ENCODE measurements around the gene COA7.
"Not testable (repeated sequence)": the region's sequence is repeated elsewhere in the genome, so short reads cannot be mapped to it uniquely, and the experiment has no call there.

Gene COA7

GRCh38 chr1:52723260-52723659, 25.1 kb upstream of the COA7 start:
- H3K4me3 ChIP-seq (ENCODE audit: low read length): no peak overlapping the region
- no peak for TF ChIP-seq CTCF (conservative IDR thresholded peaks at IDR 0.05; ENCODE audit: low read length)
- no peak for DNase-seq (ENCODE audit: low read depth)

- not testable (repeated sequence) for H3K4me3 ChIP-seq (ENCODE audit: low read length); DNase-seq (ENCODE audit: low read depth)
These were observed 17.1 kb upstream of the COA7 start for GRCh38 chr1:52715296-52715695.

- H3K4me3 ChIP-seq (ENCODE audit: low read length): no peak overlapping the region
- no peak for DNase-seq (ENCODE audit: low read depth)
- TF ChIP-seq CTCF (conservative IDR thresholded peaks at IDR 0.05; ENCODE audit: low read length): no peak
These were observed 15.4 kb upstream of the COA7 start for GRCh38 chr1:52713590-52713989.

GRCh38 chr1:52709016-52709415, 10.9 kb upstream of the COA7 start:
- no peak overlapping the region for H3K4me3 ChIP-seq (ENCODE audit: low read length)
- peak; percentile 43 for DNase-seq (ENCODE audit: low read depth)
- no peak for TF ChIP-seq CTCF (conservative IDR thresholded peaks at IDR 0.05; ENCODE audit: low read length)

GRCh38 chr1:52707927-52708655, 9.9 kb upstream of the COA7 start:
- peak; percentile 91 for DNase-seq (ENCODE audit: low read depth)
- no peak for TF ChIP-seq CTCF (conservative IDR thresholded peaks at IDR 0.05; ENCODE audit: low read length)
- no peak overlapping the region for H3K4me3 ChIP-seq (ENCODE audit: low read length)

GRCh38 chr1:52706941-52707926, 9.1 kb upstream of the COA7 start:
- H3K4me3 ChIP-seq (ENCODE audit: low read length): no peak overlapping the region
- no peak for DNase-seq (ENCODE audit: low read depth)
- no peak for TF ChIP-seq CTCF (conservative IDR thresholded peaks at IDR 0.05; ENCODE audit: low read length)

GRCh38 chr1:52706136-52706670, 8.1 kb upstream of the COA7 start:
- DNase-seq (ENCODE audit: low read depth): no peak
- H3K4me3 ChIP-seq (ENCODE audit: low read length): no peak overlapping the region
- no peak for TF ChIP-seq CTCF (conservative IDR thresholded peaks at IDR 0.05; ENCODE audit: low read length)

Data from AG10803 (cell line).